HEK293T (cell line): ENCODE results near the gene ZNF764.

ENCODE experiments used
- ARNT ChIP-seq: fragments of 450-650 bp; IDR thresholded peaks from 2 replicates; pipeline ENCODE4 v1.6.1; 2017; ENCODE audit warnings: mild to moderate bottlenecking
- BHLHE40 ChIP-seq: fragments of 450-650 bp; IDR thresholded peaks from 2 replicates; pipeline ENCODE4 v1.6.1; 2016; ENCODE audit warnings: mild to moderate bottlenecking, moderate library complexity, borderline replicate concordance
- ELF4 ChIP-seq: fragments of 450-650 bp; IDR thresholded peaks from 2 replicates; pipeline ENCODE4 v1.6.1; 2017; ENCODE audit warnings: antibody characterized with exemption
- FOXA1 ChIP-seq: fragments of 450-650 bp; IDR thresholded peaks from 2 replicates; pipeline ENCODE4 v1.6.1; 2016; ENCODE audit warnings: mild to moderate bottlenecking
- FOXM1 ChIP-seq: fragments of 450-650 bp; IDR thresholded peaks from 2 replicates; pipeline ENCODE4 v1.6.1; 2017; ENCODE audit warnings: mild to moderate bottlenecking, borderline replicate concordance
- HDGF ChIP-seq: fragments of 450-650 bp; IDR thresholded peaks from 2 replicates; pipeline ENCODE4 v1.6.1; 2017; ENCODE audit warnings: antibody characterized with exemption, borderline replicate concordance
- L3MBTL2 ChIP-seq: fragments of 450-650 bp; conservative IDR thresholded peaks from 2 replicates; pipeline ENCODE4 v1.6.1; 2016; ENCODE audit warnings: mild to moderate bottlenecking
- LEF1 ChIP-seq: fragments of 450-650 bp; IDR thresholded peaks from 2 replicates; pipeline ENCODE4 v1.6.1; 2017; ENCODE audit warnings: mild to moderate bottlenecking, borderline replicate concordance
- NFRKB ChIP-seq: fragments of 450-650 bp; IDR thresholded peaks from 2 replicates; pipeline ENCODE4 v1.6.1; 2016; ENCODE audit warnings: mild to moderate bottlenecking, moderate library complexity
- SP1 ChIP-seq: fragments of 450-650 bp; IDR thresholded peaks from 2 replicates; pipeline ENCODE4 v1.6.1; 2017
- SUZ12 ChIP-seq: fragments of 450-650 bp; IDR thresholded peaks from 2 replicates; pipeline ENCODE4 v1.6.1; 2016; ENCODE audit warnings: mild to moderate bottlenecking
- TARDBP ChIP-seq: fragments of 450-650 bp; IDR thresholded peaks from 2 replicates; pipeline ENCODE4 v1.6.1; 2016

DNA sequence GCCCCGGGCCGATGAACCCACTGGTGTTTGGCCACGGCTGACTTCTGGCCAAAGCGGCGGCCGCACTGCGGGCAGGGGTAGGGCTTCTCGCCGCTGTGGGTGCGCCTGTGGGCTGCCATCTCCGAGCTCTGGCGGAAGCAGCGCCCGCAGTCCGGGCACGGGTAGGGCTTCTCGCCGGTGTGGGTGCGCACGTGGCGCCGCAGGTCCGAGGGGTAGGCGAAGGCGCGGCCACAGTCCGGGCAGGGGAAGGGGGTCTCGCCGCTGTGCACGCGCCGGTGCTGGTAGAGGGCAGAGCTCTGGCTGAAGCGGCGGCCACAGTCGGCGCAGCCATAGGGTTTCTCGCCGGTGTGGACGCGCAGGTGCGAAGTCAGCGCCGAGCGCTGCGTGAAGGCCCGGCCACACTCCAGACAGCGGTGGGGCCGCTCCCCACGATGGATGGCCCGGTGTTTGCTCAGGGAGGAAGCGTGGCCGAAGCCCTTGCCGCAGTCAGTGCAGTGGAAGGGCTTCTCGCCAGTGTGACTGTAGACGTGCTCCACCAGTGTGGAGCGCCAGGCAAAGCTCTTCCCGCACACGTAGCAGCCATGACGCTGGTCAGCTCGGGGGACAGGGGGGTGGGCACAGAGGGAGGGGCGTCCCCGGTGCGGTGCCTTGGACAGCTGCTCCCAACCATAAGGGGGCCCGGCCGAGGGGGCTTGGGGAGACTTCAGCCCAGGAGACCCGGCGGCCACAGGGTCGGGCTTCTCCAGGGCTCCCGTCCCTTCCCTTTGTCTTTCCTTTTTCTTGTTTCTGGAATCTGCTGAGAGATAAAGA, 2.7 kb downstream of the ZNF764 start:
- no peak for TF ChIP-seq NFRKB
- TF ChIP-seq FOXA1 = no peak
- no peak for TF ChIP-seq L3MBTL2
- TF ChIP-seq SP1 = no peak
- no peak for TF ChIP-seq HDGF
- TF ChIP-seq ARNT = no peak
- no peak for TF ChIP-seq SUZ12
- TF ChIP-seq FOXM1 = no peak
- TF ChIP-seq TARDBP = no peak
- no peak for TF ChIP-seq BHLHE40
- no peak for TF ChIP-seq LEF1
- no peak for TF ChIP-seq ELF4
